Measurements from ENCODE around the gene PGM1. TPM values are rescaled to one million over a fixed set of nuclear protein-coding genes. Genes with fewer than 3 reads are reported as not detected.

PGM1 gene
- total RNA-seq, 1 donor: 52.4 TPM

DNA sequence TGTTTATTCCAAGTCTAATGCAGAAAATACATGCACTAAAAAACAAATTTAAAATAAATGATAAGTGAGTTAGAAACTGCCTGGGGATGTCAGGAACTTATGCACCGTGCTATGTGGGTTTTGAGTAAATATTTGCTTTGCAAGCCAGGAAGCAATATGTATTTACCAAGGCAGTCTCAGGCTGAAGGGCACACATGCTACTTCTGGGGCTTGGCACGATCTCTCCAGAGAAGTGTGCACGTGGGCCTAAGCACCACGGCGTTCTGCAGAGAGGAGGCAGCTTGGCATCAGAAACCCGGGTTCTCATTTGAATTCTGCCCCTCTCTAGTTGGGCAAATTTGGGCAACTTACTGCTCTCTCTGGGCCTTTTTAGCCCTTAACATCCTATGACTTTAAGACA, 108.0 kb downstream of the PGM1 start:
- no peak overlapping the region for H3K4me3 ChIP-seq (ENCODE audit: low read depth, low read length)
- DNase-seq (ENCODE audit: low read depth): no peak
- TF ChIP-seq, protein P1, sequence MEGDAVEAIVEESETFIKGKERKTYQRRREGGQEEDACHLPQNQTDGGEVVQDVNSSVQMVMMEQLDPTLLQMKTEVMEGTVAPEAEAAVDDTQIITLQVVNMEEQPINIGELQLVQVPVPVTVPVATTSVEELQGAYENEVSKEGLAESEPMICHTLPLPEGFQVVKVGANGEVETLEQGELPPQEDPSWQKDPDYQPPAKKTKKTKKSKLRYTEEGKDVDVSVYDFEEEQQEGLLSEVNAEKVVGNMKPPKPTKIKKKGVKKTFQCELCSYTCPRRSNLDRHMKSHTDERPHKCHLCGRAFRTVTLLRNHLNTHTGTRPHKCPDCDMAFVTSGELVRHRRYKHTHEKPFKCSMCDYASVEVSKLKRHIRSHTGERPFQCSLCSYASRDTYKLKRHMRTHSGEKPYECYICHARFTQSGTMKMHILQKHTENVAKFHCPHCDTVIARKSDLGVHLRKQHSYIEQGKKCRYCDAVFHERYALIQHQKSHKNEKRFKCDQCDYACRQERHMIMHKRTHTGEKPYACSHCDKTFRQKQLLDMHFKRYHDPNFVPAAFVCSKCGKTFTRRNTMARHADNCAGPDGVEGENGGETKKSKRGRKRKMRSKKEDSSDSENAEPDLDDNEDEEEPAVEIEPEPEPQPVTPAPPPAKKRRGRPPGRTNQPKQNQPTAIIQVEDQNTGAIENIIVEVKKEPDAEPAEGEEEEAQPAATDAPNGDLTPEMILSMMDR (IDR thresholded peaks at IDR 0.05; ENCODE audit: insufficient read depth, low read length): no peak

DNA sequence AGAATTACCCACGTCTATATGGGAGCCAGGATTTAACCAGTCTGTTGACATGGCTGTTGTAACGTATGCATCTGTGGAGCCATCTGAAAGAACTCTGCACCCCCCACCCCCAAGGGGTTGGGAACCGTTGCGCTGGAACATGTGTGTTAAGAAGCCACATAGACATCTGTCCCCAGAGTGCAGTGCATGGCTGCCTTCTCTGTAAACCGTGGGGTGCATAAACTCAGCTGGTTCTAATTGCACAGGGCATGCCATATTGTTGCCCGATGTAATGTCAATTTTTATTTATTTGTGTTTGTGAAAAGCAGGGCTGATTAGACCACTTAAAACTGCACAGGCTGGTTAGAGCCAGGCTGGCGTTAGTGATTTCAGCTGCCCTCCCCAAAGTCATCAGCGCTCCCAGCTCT, 110.5 kb downstream of the PGM1 start:
- no peak for DNase-seq (ENCODE audit: low read depth)
- TF ChIP-seq, protein P1 (IDR thresholded peaks at IDR 0.05; ENCODE audit: insufficient read depth, low read length): no peak
- H3K4me3 ChIP-seq (ENCODE audit: low read depth, low read length): no peak overlapping the region

DNA sequence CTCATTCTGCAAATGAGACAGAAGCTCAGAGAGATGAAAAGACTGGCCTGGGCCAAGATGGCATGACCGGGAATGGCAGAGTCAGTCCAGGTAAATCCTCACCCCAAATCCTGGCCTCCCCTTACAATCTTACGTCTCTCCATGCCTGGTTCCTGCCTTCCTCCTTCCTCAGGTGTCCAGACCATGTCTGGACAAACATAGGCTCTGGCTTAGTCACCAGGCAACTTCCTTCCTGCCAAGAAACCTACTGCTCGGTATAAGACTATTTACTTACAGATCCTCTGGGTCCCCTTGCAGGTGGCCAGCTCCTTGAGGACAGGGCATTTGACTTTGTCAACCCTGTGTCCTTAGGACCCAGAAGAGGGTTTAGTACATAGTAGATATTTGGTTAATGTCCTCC, 111.2 kb downstream of the PGM1 start:
- DNase-seq (ENCODE audit: low read depth): no peak
- TF ChIP-seq, protein P1 (IDR thresholded peaks at IDR 0.05; ENCODE audit: insufficient read depth, low read length): no peak
- H3K4me3 ChIP-seq (ENCODE audit: low read depth, low read length): no peak overlapping the region

DNA sequence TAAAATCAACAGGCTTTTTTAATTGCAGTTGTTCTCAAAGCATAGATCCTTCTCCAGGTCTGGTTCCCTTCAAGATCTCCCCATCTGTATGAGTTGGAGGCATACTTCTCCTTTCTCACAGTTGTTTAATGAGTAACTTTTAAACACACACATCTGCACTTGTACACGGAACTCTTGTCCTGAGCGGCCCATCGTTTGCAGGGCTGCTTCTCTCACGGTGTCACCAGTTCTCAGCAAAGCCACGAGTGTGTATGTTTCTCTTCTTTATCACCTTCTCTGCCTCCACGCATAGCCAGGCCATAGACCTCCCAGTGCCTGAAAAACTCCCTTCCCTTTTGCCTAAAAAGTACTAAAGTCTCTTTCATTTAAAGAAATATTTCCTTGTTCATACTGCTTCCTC, 111.9 kb downstream of the PGM1 start:
- TF ChIP-seq, protein P1 (IDR thresholded peaks at IDR 0.05; ENCODE audit: insufficient read depth, low read length): no peak
- DNase-seq (ENCODE audit: low read depth): no peak
- no peak overlapping the region for H3K4me3 ChIP-seq (ENCODE audit: low read depth, low read length)

DNA sequence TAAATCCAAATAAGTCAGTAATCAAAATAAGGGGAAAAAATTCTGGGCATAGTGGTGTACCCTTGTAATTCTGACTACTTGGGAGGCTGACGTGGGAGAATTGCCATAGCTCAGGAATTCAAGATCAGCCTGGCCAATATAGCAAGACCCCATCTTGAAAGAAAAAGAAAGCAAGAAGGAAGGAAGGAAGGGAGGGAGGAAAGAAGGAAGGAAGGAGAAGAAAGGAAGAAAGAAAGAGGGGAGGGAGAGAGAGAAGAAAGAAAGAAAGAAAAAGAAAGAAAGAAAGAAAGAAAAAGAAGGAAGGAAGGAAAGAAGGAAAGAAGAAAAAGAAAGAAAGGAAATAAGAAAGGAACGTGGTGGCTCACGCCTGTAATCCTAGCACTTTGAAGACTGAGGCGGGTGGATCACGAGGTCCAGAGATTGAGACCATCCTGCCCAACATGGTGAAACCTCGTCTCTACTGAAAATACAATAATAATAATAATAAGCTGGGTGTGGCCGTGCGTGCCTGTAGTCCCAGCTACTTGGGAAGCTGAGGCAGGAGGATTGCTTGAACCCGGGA, 116.1 kb downstream of the PGM1 start:
- TF ChIP-seq, protein P1 (IDR thresholded peaks at IDR 0.05; ENCODE audit: insufficient read depth, low read length): no peak
- no peak for DNase-seq (ENCODE audit: low read depth)
- H3K4me3 ChIP-seq (ENCODE audit: low read depth, low read length): no peak overlapping the region

Small RNAs within 50 kb of the gene (small RNA-seq; reads per million reads assigned to genes)
- not detected for gene RF02105
- gene RF02106: not detected
- gene RF02107: not detected
- not detected for gene RF02108
- gene RF02109: not detected
- not detected for gene RF02110

Other genes with a start within 250 kb of the PGM1 start
- gene ALG6, start 225.8 kb upstream of the PGM1 start, total RNA-seq (ENCODE audit: low replicate concordance): 3.8 and 15.5 TPM in 2 replicates
- 16.0 and 48.0 TPM in 2 replicates for gene ITGB3BP, start 70.2 kb upstream of the PGM1 start, total RNA-seq (ENCODE audit: low replicate concordance)
- gene EFCAB7, start 69.9 kb upstream of the PGM1 start, total RNA-seq (ENCODE audit: low replicate concordance): 12.1 and 15.7 TPM in 2 replicates
- gene ROR1, start 180.6 kb downstream of the PGM1 start, total RNA-seq (ENCODE audit: low replicate concordance): 18.8 and 31.7 TPM in 2 replicates

All from fibroblast of the aortic adventitia (primary cell).